HG03097 (cell line): ENCODE data around the gene MCTS1.
"Not testable (repeated sequence)": the region's sequence is repeated elsewhere in the genome, so short reads cannot be mapped to it uniquely, and the experiment has no call there.

ENCODE experiments used
- ATAC-seq: cut with Tn5 transposase; IDR thresholded peaks from one replicate; pipeline ENCODE4 v1.9.1; 2021; ENCODE audit not compliant: unreplicated experiment, low FRiP score

MCTS1 gene

GRCh38 chrX:120625371-120625770, 21.5 kb downstream of the MCTS1 start:
- no peak for ATAC-seq

DNA sequence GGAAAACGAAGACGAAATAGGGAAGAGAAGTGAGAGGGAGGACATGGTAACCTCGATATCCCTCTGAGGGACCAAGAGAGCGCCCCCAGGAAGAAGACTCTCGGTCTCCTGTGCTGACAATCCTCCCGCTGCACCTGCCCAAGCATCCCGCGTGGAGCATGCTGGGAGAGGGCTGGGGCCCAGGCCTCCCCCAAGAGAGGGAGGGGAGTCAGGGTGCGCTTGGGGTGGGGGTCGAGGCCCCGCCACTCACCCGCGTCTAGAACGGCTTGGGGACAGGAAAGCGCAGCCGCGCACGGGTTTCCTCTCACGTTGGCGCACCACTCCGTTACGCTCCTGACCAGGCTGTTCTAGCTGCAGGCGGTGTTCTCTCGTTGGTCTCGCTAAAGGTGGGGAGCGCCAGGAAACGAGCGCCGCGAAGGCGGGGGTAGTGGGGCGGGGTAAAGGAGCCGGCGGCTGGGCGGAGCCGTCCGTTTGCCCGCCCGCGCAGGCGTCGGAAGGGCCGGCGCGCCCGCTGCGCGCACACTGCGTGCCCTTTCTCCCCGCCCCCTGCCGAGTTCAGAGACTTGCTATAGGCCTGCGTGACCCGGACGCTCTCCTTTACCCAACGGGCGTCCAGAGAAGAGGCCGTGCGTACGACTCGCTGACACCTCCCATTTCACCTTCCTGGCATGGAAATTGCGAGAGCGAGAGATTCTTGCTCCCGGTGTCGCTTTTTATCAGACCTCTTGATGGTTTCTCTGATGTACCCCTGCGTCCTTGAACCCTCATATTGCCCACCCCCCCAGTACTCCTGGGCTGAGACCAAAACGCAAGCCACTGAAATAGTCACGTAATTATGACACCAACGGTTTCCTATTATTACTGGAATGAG, 26.0 kb downstream of the MCTS1 start, which contains the start of gene C1GALT1C1:
C1GALT1C1 (minus strand) TSS at position 388 of the 871 bp plus-strand sequence. CDS start 2,888 bp downstream, outside the sequence.
- peak; percentile 96 for ATAC-seq

- no peak for ATAC-seq
These were observed 34.7 kb downstream of the MCTS1 start for GRCh38 chrX:120638619-120639018.

- ATAC-seq = no peak
These were observed 39.0 kb downstream of the MCTS1 start for GRCh38 chrX:120642871-120643270.

- no peak for ATAC-seq
These were observed 43.2 kb downstream of the MCTS1 start for GRCh38 chrX:120647127-120647526.

DNA sequence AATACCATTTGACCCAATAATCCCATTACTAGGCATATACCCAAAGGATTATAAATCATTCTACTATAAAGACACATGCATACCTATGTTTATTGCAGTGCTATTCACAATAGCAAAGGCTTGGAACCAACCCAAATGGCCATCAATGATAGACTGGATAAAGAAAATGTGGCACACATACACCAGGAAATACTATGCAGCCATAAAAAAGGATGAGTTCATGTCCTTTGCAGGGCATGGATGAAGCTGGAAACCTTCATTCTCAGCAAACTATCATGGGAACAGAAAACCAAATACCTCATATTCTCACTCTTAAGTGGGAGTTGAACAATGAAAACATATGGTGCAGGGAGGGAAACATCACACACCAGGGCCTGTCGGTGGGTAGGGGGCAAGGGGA, 48.4 kb downstream of the MCTS1 start:
- ATAC-seq = not testable (repeated sequence)

- no peak for ATAC-seq
These were observed 49.1 kb downstream of the MCTS1 start for GRCh38 chrX:120653000-120653399.

- ATAC-seq = no peak
These were observed 56.7 kb downstream of the MCTS1 start for GRCh38 chrX:120660637-120661036.
